GM18951 (cell line): Measurements from ENCODE around the gene ACTA2.

Source experiments
- POLR2A ChIP-seq: IDR thresholded peaks from 4 replicates; pipeline ENCODE4 v1.6.1; 2011; ENCODE audit warnings: mild to moderate bottlenecking; ENCODE audit not compliant: insufficient read length, insufficient read depth; ENCODE audit errors: extremely low read depth
- in situ Hi-C: fragments of 300-500 bp; cut with MboI; formaldehyde crosslinking; loops from one replicate; pipeline ENCODE4 v1.12.0; 2022; ENCODE audit warnings: low sequenced_read_pairs, mixed read lengths, inconsistent platforms; ENCODE audit not compliant: unreplicated experiment

ACTA2 gene

DNA sequence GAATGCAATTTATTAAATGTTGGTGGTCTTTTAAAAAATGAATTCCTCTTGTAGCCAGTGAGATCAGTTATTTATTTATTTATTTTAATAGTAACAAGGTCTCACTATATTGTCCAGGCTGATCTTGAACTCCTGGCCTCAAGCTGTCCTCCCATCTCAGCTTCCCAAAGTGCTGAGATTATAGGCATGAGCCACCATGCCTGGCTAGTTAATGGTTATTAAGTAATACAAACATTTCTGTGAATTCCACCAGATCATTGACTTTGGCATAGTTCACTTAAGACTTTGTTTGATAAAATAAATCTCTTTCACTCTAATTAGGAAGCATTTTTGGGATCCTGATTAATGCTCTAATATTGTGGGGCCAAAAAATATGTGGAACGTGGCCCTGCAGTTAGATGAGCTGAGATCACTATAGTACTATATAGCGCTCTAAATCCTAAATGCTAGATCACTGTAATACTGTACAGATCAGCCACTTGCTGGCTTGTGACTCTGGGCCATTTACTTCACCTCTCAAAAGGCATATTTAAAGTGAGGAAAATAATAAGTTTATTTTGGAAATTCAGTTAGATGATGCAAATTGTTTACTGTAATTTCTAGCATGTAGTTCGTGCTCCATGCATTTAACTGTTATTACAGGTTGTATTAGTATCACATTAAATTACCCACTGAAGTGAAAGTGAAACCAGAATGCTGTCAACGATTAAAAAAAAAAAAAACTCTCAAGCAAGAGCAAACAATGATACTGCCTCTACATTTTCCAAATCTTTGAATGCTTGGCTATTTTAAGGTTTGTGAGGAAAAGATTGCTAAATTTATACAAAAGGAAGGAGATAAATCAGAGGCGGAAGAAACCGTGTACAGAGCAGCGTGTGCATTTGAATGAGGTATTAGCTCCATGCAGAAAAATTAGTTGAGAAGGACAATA lies 22.1 kb upstream of the ACTA2 start:
- in situ Hi-C loops = no loop called here
- no peak for TF ChIP-seq POLR2A

DNA sequence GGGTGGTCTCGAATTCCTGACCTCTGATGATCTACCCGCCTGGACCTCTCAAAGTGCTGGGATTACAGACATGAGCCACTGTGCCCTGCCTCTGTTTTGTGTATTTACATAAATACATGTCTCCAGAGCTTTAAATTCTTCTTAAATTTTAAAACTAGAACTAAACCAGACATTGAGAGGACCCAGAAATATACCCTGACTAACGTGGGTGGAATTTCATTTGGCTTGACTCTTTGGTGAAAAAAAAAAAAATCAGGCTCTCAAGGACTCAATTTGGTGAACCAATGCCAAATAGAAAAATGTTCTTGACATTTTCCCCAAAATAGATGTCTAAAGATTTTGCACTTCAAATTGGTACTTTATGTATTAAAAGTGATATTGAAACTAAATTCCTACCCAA lies 21.4 kb upstream of the ACTA2 start:
- in situ Hi-C loops = no loop called here
- no peak for TF ChIP-seq POLR2A

DNA sequence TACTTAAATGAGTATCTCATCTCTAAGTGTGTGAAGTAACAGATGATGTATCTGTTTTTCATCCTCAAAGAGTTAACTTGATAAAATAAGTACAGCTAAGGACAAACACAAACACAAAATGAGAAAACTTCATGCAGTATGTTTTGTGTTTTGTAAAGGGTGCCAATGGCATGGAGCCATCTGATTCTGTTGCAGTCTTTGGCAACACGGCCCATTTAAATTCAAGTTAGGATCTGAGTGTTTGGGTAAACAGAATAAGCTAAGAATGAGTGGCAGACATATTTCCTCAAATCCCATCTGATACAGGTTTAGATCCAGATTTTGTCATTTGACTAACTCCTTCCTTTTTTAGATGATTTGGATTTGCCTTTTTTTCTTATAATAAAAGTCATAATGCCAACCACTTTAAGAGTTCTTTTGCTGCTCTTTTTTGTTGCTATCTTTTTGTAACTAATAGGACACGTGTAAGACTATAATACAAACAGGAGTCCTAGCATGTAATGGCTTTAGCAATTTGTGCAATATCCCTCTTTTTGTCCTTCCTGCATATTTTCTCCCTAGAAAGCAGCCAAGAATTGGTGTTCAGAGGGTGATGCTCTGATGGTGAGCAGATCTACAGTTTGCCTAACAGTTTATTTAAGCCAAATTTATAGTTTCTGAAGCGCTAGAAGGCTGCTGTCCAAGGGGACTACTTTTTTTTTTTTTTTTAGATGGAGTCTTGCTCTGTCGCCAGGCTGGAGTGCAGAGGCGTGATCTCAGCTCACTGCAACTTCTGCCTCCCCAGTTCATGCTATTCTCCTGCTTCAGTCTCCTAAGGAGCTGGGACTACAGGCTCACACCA lies 18.9 kb upstream of the ACTA2 start:
- no peak for TF ChIP-seq POLR2A
- in situ Hi-C loops = no loop called here

DNA sequence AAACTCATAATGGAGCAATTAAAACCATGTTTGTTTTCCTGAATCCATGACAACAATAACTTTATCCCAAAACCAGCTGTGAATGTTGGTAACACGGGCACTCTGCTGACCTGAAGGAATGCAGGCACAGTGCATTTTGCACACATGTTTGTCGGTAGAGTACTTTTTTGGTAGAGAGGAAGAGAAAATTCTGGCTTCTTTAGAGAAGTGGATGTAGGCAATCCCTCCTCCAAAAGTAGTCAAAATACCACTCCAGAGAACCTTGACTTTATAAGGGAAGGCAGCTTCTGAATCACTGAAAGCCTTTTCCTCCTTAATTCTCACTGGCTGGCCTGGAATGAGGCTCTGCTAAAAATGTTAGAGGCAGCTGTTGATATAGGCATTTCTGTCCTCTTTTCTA lies 15.8 kb upstream of the ACTA2 start:
- in situ Hi-C loops = no loop called here
- TF ChIP-seq POLR2A = no peak

DNA sequence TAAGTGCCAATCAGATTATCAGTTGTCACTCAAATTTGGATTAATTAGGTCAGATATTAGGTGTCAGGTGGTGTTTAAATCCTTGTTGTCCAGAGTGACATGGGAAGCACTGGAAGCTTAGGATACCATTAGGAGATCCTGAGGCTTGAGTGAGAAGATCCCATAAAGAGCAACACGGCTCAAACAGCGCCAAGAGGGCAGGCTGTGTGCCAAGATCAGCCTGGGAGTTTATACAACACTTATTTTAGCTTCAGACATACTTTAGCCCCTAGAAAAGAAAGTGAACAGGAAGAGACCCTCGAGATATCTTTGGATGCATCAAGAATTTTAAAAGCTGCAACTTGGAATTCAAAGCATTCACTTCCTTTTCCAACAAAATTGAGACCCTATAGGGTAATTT lies 14.2 kb upstream of the ACTA2 start:
- TF ChIP-seq POLR2A = no peak
- in situ Hi-C loops = no loop called here

DNA sequence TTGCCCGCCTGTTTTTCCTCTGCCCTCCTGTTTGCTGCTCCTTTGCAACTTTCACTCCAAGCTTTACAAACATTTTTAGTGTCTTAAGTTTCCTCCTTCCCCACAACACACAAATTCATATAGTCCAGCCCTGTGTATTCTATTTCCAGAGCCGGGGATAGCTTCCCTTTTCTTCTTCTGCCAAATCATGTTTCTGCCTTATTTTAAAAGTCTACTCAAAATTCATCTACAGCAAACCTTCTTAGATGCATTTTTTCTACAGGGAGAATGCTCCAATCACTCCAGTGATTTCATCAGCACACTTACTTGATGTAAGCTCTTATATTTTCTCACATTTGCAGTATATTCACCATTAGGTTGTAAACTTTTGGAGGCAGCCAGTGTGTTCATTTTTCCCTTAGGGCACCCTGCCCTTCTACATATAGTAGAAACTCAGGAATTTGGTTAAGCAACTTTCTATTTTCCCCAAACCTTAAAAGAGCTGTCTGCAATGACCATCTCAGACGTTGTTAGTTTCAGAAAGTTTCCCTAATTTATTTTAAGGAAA lies 12.4 kb upstream of the ACTA2 start:
- in situ Hi-C loops = no loop called here
- no peak for TF ChIP-seq POLR2A

DNA sequence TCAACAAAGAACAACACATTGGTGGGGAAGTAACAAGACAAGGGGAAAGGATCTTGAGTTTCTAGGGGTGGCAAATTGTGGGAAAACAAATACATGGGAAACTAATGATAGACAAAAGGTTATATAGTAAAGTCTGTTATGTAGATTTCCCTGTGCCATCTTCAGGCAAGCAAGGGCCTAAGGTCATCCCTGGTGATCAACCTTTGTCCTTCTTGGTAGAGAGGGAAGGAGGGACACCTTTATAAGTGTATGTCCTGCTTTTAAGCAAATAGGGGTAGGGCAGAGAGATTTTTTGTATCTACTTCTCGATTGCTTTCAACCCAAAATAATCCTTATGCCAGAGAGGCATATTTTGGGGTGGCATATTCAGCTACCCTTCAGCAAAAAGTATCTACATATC lies 11.8 kb upstream of the ACTA2 start:
- in situ Hi-C loops = no loop called here

DNA sequence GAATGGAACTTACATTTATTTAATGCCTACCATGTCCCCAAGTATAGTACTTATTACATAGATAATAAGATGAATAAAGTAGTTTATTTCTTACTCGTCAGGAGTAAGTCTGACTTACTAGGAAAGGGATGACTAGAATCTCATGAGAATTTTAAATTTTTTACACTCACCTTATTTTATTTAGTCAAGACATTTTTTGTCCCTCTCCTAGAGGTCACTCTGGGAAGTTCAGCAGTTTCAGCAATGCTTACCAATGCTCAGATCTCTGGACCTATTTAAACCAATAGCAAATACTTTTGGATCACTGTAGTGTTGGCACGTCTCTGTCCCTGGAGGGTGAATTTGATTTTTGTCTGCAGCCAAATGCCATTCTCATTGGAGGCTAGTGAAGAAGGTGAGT lies 10.7 kb upstream of the ACTA2 start:
- in situ Hi-C loops = no loop called here
- no peak for TF ChIP-seq POLR2A

More for the DNA sequence above, 11.8 kb upstream of the ACTA2 start:
- no peak for TF ChIP-seq POLR2A

DNA sequence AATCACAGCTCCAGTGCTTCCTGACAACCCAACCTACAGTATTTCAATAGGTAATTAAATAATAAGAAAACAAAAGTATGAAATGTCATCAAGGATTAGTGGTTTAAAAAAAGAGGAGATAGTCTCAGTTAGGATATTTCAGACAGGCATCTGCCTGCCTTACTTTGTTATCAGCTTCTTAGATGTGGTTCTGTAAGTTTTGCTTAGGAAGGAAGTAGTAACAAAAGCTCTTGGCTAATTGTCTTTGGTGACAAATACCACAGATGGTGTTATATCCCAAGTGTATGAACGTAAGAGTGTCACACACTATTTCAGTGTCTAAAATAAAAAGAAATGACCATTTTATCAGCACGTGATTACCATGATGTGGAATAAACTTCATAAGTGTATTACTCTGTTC lies 9.8 kb upstream of the ACTA2 start:
- in situ Hi-C loops = no loop called here
- no peak for TF ChIP-seq POLR2A

DNA sequence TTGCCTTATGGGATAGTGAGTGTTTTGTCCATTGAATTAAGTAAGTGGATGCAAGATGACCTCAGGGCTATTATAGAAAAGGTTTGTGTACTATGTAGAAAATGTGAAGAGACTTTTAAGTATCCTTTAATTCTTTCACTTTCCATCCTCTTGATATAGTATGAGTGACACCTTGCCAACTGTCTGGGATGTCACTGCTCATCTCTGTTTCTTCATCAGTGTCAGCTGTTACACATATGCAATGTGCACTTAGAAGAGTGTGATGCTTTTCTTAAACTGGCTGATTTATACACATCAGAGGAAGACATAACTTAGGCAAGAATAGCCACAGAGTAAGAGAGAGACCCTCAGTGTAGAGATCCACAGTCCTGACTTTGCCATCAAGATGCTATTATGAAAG lies 8.7 kb upstream of the ACTA2 start:
- in situ Hi-C loops = no loop called here
- TF ChIP-seq POLR2A = no peak

DNA sequence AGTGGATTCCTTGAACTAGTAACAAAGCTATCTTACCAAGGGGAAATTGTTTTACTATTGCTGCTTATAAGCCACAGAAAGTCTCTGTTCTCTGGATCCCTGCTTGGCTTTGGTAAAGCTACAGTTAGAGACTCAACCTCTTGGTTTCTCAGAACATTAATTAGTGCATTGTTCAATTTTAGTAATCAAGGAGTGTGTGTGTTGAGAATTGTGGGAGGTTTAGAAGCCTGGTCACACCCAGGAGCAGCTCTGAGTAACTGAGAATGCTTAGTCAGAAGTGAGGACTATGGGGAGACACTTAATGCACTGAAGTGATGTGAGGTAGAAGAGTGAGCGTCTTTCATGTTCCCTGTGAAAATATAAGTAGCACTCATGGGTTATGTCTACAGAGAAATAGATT lies 8.2 kb upstream of the ACTA2 start:
- in situ Hi-C loops = no loop called here

DNA sequence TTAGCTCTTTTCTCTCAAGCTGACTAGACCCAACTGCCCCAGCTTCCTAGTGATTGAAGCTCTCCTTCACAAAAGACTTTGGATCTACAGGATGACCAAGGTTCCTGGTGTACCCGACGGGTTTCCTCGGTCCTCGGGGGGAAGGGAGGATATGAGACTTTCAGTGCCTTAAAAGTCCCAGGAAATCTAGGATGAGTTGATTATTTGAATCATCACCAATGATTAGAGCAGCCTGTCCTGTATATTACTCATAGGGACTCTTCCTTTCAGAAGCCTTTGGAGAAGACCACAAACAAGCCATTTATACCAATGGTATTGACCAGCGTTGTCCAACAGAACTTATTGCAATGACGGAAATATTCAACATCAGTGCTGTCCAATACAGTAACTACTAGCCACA lies 6.1 kb upstream of the ACTA2 start:
- no peak for TF ChIP-seq POLR2A
- in situ Hi-C loops = no loop called here

More for the DNA sequence above, 8.2 kb upstream of the ACTA2 start:
- TF ChIP-seq POLR2A = no peak

DNA sequence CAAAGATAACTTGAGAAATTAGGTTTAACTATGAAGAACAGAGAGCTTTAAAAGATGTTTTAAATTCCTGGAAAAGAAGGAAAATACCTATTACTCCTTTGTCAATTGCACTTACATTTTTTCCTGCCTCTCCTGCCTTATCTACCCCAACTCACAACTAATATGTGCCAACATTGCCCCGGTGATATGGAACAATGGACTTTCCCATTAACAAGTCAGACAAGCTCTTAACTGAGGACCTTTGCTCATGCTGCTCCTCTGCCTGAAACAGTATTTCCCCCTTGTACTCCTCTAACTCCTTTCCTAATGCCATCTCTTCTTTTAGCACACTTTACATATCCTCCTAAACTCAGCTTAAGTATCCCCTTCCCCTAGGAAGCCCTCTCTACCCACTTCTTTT lies 4.8 kb upstream of the ACTA2 start:
- no peak for TF ChIP-seq POLR2A
- in situ Hi-C loops = no loop called here
